Chondrocyte (in vitro differentiated cells): Measurements from ENCODE around the gene KEAP1. TPM values are rescaled to one million over a fixed set of nuclear protein-coding genes. Genes with fewer than 3 reads are reported as not detected.

Source experiments
- DNase-seq: peaks from one replicate; pipeline ENCODE4 v3.0.0; 2021; ENCODE audit warnings: mixed read lengths, low spot score
- H3K27ac Mint-ChIP-seq: one replicate; pipeline ENCODE4 v1.8.0; 2021; ENCODE audit warnings: mild to moderate bottlenecking, moderate library complexity, mixed read lengths; ENCODE audit not compliant: unreplicated experiment
- H3K27me3 Mint-ChIP-seq: 2 replicates; pipeline ENCODE4 v1.8.0; 2021; ENCODE audit warnings: low read depth, mixed read lengths
- H3K36me3 Mint-ChIP-seq: 2 replicates; pipeline ENCODE4 v1.8.0; 2021; ENCODE audit warnings: low read depth, mixed read lengths
- H3K4me1 Mint-ChIP-seq: 2 replicates; pipeline ENCODE4 v1.8.0; 2021; ENCODE audit warnings: low read depth, mild to moderate bottlenecking, mixed read lengths
- H3K4me3 Mint-ChIP-seq: one replicate; pipeline ENCODE4 v1.8.0; 2021; ENCODE audit warnings: mild to moderate bottlenecking, moderate library complexity, mixed read lengths; ENCODE audit not compliant: unreplicated experiment
- H3K9me3 Mint-ChIP-seq: 2 replicates; pipeline ENCODE4 v1.8.0; 2021; ENCODE audit warnings: low read depth, mixed read lengths
- CTCF ChIP-seq: fragments of 200-600 bp; sonication (generic); IDR thresholded peaks from 2 replicates; pipeline ENCODE4 v1.5.0; 2021; ENCODE audit warnings: antibody characterized with exemption, mild to moderate bottlenecking, moderate library complexity
- total RNA-seq: library from RNA; stranded (reverse); gene quantifications from 3 replicates; pipeline ENCODE4 v1.2.1, GENCODE V29; 2021

Gene KEAP1
- total RNA-seq, 1 donor from 2014 or later, result 69.3 TPM

GRCh38 chr19:10473192-10473591, 30.0 kb downstream of the KEAP1 start:
- no peak for DNase-seq
- Mint-ChIP-seq H3K36me3 (peaks cover 3% of the 10 kb centered on the region), H3K9me3 (no peaks in the 10 kb centered on the region), H3K4me1 (no peaks in the 10 kb centered on the region), H3K27ac (no peak overlapping the region), H3K4me3 (no peak overlapping the region), H3K27me3 (no peaks in the 10 kb centered on the region)
- no peak for TF ChIP-seq CTCF

- H3K4me1 Mint-ChIP-seq, result no peaks in the 10 kb centered on the region
- H3K27ac Mint-ChIP-seq, result no peak overlapping the region
- TF ChIP-seq CTCF, result peak; percentile 80
- no peaks in the 10 kb centered on the region for H3K9me3 Mint-ChIP-seq
- no peak for DNase-seq
- H3K36me3 Mint-ChIP-seq, result peaks cover 3% of the 10 kb centered on the region
- no peaks in the 10 kb centered on the region for H3K27me3 Mint-ChIP-seq
- H3K4me3 Mint-ChIP-seq, result no peak overlapping the region
Measured at GRCh38 chr19:10471909-10472308, 31.2 kb downstream of the KEAP1 start.

- Mint-ChIP-seq H3K4me3 (no peak overlapping the region), H3K4me1 (no peaks in the 10 kb centered on the region), H3K27me3 (no peaks in the 10 kb centered on the region), H3K27ac (no peak overlapping the region), H3K36me3 (peaks cover 6% of the 10 kb centered on the region), H3K9me3 (no peaks in the 10 kb centered on the region)
- TF ChIP-seq CTCF, result no peak
- no peak for DNase-seq
Measured at GRCh38 chr19:10468133-10468532, 35.0 kb downstream of the KEAP1 start.

GRCh38 chr19:10467104-10467706, 36.0 kb downstream of the KEAP1 start:
- no peaks in the 10 kb centered on the region for H3K4me1 Mint-ChIP-seq
- H3K9me3 Mint-ChIP-seq, result no peaks in the 10 kb centered on the region
- H3K27ac Mint-ChIP-seq, result no peak overlapping the region
- no peaks in the 10 kb centered on the region for H3K27me3 Mint-ChIP-seq
- no peak for DNase-seq
- peaks cover 8% of the 10 kb centered on the region for H3K36me3 Mint-ChIP-seq
- TF ChIP-seq CTCF, result no peak
- no peak overlapping the region for H3K4me3 Mint-ChIP-seq

GRCh38 chr19:10464456-10464855, 38.7 kb downstream of the KEAP1 start:
- peaks cover 3% of the 10 kb centered on the region for H3K4me1 Mint-ChIP-seq
- H3K4me3 Mint-ChIP-seq, result no peak overlapping the region
- H3K27ac Mint-ChIP-seq, result no peak overlapping the region
- TF ChIP-seq CTCF, result no peak
- no peaks in the 10 kb centered on the region for H3K27me3 Mint-ChIP-seq
- peaks cover 10% of the 10 kb centered on the region for H3K36me3 Mint-ChIP-seq
- H3K9me3 Mint-ChIP-seq, result no peaks in the 10 kb centered on the region
- DNase-seq, result no peak
